ENCODE results near the gene ITCH. TPM values are rescaled to one million over a fixed set of nuclear protein-coding genes. Genes with fewer than 3 reads are reported as not detected.

The ITCH gene
- total and polyA plus RNA-seq, 9 of the 15 experiments (the other 6 are each of a cell fraction or from before 2014, with no cell fraction given), result 7.5 to 53.0 (median 22.9) TPM

- TF ChIP-seq, protein P1, sequence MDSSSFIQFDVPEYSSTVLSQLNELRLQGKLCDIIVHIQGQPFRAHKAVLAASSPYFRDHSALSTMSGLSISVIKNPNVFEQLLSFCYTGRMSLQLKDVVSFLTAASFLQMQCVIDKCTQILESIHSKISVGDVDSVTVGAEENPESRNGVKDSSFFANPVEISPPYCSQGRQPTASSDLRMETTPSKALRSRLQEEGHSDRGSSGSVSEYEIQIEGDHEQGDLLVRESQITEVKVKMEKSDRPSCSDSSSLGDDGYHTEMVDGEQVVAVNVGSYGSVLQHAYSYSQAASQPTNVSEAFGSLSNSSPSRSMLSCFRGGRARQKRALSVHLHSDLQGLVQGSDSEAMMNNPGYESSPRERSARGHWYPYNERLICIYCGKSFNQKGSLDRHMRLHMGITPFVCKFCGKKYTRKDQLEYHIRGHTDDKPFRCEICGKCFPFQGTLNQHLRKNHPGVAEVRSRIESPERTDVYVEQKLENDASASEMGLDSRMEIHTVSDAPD (CRISPR knock-in tag; IDR thresholded peaks at IDR 0.05), result peak; percentile 53; the same call in 1 of the 2 replicates
- TF ChIP-seq ZNF707 (CRISPR knock-in tag; conservative IDR thresholded peaks at IDR 0.05) (0 out of 2 replicates have a peak, but pooled peaks have one; percentile 48), IRF9 (tag; IDR thresholded peaks at IDR 0.05) (peak; percentile 86), NFIC (IDR thresholded peaks at IDR 0.05) (peak; percentile 41; the same call in 1 of the 2 replicates), CXXC5 (CRISPR knock-in tag; IDR thresholded peaks at IDR 0.05) (peak; percentile 72), RFX1 (IDR thresholded peaks at IDR 0.05) (no peak), CBFA2T2 (conservative IDR thresholded peaks at IDR 0.05) (peak; percentile 69), ZFP36 (IDR thresholded peaks at IDR 0.05; ENCODE audit: low read depth, low read length, partially characterized antibody) (no peak), ATF1 (CRISPR knock-in tag; IDR thresholded peaks at IDR 0.05) (no peak), ATF1 (tag; IDR thresholded peaks at IDR 0.05) (peak; percentile 53; the same call in 1 of the 2 replicates), LEF1 (IDR thresholded peaks at IDR 0.05) (peak; percentile 14; the same call in 1 of the 2 replicates), KDM1A (IDR thresholded peaks at IDR 0.05) (no peak)
- TF ChIP-seq, protein P2, sequence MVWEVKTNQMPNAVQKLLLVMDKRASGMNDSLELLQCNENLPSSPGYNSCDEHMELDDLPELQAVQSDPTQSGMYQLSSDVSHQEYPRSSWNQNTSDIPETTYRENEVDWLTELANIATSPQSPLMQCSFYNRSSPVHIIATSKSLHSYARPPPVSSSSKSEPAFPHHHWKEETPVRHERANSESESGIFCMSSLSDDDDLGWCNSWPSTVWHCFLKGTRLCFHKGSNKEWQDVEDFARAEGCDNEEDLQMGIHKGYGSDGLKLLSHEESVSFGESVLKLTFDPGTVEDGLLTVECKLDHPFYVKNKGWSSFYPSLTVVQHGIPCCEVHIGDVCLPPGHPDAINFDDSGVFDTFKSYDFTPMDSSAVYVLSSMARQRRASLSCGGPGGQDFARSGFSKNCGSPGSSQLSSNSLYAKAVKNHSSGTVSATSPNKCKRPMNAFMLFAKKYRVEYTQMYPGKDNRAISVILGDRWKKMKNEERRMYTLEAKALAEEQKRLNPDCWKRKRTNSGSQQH (CRISPR knock-in tag; IDR thresholded peaks at IDR 0.05), result 0 out of 2 replicates have a peak, but pooled peaks have one; percentile 18
- TF ChIP-seq, protein P3, sequence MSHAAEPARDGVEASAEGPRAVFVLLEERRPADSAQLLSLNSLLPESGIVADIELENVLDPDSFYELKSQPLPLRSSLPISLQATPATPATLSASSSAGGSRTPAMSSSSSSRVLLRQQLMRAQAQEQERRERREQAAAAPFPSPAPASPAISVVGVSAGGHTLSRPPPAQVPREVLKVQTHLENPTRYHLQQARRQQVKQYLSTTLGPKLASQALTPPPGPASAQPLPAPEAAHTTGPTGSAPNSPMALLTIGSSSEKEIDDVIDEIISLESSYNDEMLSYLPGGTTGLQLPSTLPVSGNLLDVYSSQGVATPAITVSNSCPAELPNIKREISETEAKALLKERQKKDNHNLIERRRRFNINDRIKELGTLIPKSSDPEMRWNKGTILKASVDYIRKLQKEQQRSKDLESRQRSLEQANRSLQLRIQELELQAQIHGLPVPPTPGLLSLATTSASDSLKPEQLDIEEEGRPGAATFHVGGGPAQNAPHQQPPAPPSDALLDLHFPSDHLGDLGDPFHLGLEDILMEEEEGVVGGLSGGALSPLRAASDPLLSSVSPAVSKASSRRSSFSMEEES (CRISPR knock-in tag; IDR thresholded peaks at IDR 0.05), result peak; percentile 6; the same call in 1 of the 2 replicates
- TF ChIP-seq, protein P4, sequence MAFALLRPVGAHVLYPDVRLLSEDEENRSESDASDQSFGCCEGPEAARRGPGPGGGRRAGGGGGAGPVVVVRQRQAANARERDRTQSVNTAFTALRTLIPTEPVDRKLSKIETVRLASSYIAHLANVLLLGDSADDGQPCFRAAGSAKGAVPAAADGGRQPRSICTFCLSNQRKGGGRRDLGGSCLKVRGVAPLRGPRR (CRISPR knock-in tag; IDR thresholded peaks at IDR 0.05), result peak; percentile 87; the same call in 1 of the 2 replicates
Observed at GRCh38 chr20:34322267-34323105, 40.6 kb upstream of the ITCH start (continued).
